Activated naive CD8-positive, alpha-beta T cell treated with anti-CD3 and anti-CD28 coated beads for 36 hours (primary cell): ENCODE measurements around the gene CAVIN2. TPM values are rescaled to one million over a fixed set of nuclear protein-coding genes. Genes with fewer than 3 reads are reported as not detected.

ENCODE experiments used
- total RNA-seq, 2 experiments: library from RNA; stranded (reverse); gene quantifications; one replicate each; pipeline ENCODE4 v1.2.3, GENCODE V29; 2021

The CAVIN2 gene
- total RNA-seq, 2 experiments from 2014 or later, result not detected

Other genes with a start within 250 kb of the CAVIN2 start
- 10 to 100 TPM; 41.1 to 42.1 TPM for gene NABP1, start 169.0 kb downstream of the CAVIN2 start, total RNA-seq